ENCODE results near the gene XXYLT1. TPM values are rescaled to one million over a fixed set of nuclear protein-coding genes. Genes with fewer than 3 reads are reported as not detected.
"Not testable (repeated sequence)": the region's sequence is repeated elsewhere in the genome, so short reads cannot be mapped to it uniquely, and the experiment has no call there.

XXYLT1 gene
- total RNA-seq, 1 donor: 21.0 TPM

DNA sequence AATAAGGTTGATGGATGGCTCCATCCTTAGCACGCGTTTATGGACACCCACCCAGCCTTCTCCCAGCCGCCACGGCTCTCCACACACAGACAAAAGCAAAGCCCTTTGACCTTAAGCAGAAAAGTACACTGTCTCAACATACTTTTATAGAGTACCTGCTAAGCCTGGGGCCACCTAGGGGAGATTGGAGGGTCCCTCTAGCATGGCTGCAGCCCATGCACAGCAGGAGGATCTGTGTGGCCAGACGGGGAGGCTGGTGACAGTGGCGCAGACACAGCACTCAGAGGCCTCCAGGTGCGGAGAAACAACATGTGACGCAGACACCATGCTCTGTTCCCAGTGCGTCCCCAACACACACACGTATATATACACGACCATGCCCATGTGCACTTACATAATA is 174.9 kb downstream of the XXYLT1 start:
- TF ChIP-seq, protein P1, sequence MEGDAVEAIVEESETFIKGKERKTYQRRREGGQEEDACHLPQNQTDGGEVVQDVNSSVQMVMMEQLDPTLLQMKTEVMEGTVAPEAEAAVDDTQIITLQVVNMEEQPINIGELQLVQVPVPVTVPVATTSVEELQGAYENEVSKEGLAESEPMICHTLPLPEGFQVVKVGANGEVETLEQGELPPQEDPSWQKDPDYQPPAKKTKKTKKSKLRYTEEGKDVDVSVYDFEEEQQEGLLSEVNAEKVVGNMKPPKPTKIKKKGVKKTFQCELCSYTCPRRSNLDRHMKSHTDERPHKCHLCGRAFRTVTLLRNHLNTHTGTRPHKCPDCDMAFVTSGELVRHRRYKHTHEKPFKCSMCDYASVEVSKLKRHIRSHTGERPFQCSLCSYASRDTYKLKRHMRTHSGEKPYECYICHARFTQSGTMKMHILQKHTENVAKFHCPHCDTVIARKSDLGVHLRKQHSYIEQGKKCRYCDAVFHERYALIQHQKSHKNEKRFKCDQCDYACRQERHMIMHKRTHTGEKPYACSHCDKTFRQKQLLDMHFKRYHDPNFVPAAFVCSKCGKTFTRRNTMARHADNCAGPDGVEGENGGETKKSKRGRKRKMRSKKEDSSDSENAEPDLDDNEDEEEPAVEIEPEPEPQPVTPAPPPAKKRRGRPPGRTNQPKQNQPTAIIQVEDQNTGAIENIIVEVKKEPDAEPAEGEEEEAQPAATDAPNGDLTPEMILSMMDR (IDR thresholded peaks at IDR 0.05; ENCODE audit: insufficient read depth, low read length): no peak
- H3K4me3 ChIP-seq (ENCODE audit: low read depth, low read length): no peak overlapping the region
- DNase-seq (ENCODE audit: low read depth): no peak

DNA sequence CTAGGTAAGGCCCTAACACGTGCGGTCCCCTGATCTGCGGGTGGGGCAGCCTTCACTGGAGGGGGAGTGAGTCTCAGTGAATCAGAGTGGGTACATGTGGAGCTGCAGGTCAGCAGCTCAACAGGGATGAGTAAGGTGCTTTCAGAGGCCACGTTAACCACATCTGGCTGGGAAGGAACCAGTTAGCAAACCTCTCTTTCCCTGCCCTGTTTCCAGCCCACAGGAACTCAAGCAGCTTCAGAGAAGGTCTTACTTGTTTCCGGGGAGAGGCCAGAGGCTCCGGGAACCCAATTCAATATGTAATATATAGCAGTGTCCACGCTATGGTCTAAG is 175.3 kb downstream of the XXYLT1 start:
- H3K4me3 ChIP-seq (ENCODE audit: low read depth, low read length): no peak overlapping the region
- TF ChIP-seq, protein P1 (IDR thresholded peaks at IDR 0.05; ENCODE audit: insufficient read depth, low read length): no peak
- DNase-seq (ENCODE audit: low read depth): no peak

DNA sequence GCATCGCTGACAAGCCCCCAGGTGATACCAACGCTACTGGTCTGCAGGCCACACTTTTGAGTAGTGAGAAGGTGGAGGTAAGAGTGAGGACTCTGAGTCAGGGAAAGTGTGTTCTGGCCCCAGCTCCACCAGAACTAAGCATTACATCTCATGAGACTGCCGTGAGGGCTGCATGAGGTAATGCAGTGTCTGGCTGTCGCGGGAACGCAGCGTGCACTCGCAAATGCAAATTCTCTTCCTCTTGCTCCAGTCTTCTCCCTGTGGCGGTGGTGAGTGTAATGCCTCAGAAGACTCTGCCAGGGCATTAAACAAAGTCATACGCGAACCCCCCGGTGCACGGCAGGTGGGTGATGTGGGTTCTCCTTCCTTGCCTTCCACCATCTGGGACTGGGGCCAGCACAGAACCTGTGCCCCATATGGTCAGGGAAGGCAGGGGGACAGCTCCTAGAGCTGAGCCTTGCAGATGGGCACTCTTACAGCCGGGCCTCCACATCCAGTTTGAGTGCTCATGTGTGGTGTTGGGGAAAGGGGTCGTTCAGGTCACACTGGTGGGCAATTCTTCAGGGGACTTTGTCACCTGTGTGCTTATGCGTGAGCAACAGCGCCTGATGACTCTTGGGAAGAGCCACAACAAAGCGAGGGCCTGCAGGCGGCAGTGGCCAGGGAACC is 175.8 kb downstream of the XXYLT1 start:
- TF ChIP-seq, protein P1 (IDR thresholded peaks at IDR 0.05; ENCODE audit: insufficient read depth, low read length): no peak
- H3K4me3 ChIP-seq (ENCODE audit: low read depth, low read length): no peak overlapping the region
- no peak for DNase-seq (ENCODE audit: low read depth)

DNA sequence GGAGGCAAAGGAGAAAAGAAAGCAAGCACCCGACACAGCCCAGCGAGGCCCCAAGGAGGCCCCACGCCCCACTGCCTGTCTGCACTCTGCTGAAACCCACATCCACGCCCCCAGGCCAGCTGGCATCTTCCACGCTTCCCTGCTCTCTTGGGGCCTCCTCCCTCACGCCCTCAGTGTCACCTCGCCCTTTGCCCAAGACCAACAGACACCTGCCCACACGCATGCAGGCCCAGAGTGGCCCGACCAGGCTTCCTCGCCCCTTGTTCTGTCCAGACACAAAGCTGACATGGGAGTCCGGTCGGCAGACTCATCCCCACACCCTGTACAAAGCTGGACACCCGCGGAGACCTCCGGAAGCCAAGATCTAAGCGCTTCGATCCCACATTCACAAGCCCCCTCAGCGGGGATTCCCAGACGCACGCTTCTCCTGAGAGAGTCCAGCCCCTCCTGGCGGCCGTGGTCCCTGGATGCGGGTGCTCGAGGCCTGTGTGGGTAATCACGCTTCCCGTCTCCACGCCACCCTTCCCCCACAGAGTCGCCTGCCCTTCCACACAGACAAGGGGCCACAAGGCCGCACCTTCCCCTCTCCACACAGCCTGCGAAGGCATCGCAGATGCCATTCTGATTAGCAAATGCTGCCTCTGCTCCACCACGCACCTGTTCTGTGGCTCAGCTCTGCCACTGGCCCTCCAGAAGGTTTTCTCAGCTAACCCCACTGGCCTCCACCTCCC is 176.6 kb downstream of the XXYLT1 start:
- no peak overlapping the region for H3K4me3 ChIP-seq (ENCODE audit: low read depth, low read length)
- TF ChIP-seq, protein P1 (IDR thresholded peaks at IDR 0.05; ENCODE audit: insufficient read depth, low read length): no peak
- no peak for DNase-seq (ENCODE audit: low read depth)

DNA sequence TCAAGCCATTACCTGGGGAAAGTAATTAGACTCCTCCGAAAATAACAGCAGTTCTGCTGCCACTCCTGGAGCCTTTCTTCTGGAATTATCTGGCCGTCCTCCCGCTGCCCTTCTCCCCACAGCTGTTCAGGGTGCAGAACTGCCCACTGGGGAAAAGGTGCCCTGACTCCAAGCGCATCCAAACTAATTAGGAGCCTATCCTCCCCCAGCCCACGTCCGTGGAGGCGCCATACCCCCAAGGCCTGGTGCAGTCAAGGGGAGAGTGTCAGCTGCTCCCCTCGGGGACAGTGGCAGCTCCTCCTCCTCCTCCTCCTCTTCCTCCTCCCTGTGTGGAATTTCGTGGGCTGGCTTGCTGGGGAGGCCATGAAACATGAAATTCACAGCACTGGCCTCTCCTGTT is 177.2 kb downstream of the XXYLT1 start:
- no peak overlapping the region for H3K4me3 ChIP-seq (ENCODE audit: low read depth, low read length)
- TF ChIP-seq, protein P1 (IDR thresholded peaks at IDR 0.05; ENCODE audit: insufficient read depth, low read length): no peak
- no peak for DNase-seq (ENCODE audit: low read depth)

DNA sequence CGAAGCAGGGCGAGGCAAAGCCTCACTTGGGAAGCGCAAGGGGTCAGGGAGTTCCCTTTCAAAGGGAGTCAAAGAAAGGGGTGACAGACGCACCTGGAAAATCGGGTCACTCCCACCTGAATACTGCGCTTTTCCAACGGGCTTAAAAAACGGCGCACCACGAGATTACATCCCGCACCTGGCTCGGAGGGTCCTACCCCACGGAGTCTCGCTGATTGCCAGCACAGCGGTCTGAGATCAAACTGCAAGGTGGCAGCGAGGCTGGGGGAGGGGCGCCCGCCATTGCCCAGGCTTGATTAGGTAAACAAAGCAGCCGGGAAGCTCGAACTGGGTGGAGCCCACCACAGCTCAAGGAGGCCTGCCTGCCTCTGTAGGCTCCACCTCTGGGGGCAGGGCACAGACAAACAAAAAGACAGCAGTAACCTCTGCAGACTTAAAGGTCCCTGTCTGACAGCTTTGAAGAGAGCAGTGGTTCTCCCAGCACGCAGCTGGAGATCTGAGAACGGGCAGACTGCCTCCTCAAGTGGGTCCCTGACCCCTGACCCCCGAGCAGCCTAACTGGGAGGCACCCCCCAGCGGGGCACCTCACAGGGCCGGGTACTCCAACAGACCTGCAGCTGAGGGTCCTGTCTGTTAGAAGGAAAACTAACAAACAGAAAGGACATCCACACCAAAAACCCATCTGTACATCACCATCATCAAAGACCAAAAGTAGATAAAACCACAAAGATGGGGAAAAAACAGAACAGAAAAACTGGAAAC is 182.9 kb downstream of the XXYLT1 start:
- H3K4me3 ChIP-seq (ENCODE audit: low read depth, low read length); DNase-seq (ENCODE audit: low read depth): not testable (repeated sequence)

DNA sequence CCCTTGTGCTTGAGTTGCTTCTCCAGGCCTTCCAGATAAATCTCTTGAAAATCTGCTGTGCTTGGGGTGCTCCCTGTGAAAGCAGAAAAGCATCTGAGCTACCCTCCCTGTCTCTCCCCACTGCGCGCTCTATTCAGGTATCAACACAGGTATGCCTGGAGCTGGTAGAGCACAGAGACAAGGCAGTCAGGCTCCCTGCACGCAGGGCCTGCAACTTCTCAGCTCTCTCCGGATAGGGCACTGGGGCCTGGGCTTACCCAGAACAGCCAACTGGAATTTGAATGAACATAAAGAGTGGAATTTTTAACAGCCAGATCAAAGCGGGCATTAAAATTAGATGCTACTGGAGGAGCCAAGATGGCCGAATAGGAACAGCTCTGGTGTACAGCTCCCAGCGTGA is 183.6 kb downstream of the XXYLT1 start:
- no peak for DNase-seq (ENCODE audit: low read depth)
- TF ChIP-seq, protein P1 (IDR thresholded peaks at IDR 0.05; ENCODE audit: insufficient read depth, low read length): no peak
- H3K4me3 ChIP-seq (ENCODE audit: low read depth, low read length): no peak overlapping the region
